ENCODE data around the gene FBRS. TPM values are rescaled to one million over a fixed set of nuclear protein-coding genes. Genes with fewer than 3 reads are reported as not detected.

FBRS gene
- total and polyA plus RNA-seq, 2 of the 8 experiments (the other 6 are each of a cell fraction or from before 2014, with no cell fraction given), result 2.4 to 13.9 TPM

DNA sequence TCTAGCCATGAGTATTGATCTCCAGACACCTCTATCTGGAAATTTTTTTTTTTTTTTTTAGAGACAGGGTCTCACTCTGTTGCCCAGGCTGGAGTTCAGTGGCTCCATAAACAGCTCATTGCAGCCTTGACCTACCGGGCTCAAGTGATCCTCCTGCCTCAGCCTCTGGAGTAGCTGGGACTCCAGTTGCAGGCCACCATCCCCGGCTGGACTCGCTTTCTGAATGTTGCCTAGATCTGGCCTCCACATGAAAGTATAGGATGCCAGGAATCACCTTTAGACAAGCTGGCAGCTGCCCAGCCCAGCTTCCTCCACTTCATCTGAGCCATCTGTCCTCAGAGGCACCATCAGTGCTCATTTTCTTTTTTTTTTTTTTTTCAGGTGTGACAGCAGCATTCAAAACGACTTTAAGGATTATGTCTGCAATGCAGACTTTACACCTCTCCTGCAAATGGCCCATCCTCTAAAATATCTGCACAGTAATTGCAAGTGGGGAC is 13.8 kb upstream of the FBRS start:
- Histone ChIP-seq H3K56ac (replicated peaks; ENCODE audit: insufficient read length, low read depth, low read length) (no peak overlapping the region), H3K4me2 (ENCODE audit: insufficient read depth in 1 of 2, low read depth in 2 of 2, low read length in 2 of 2) (no peak overlapping the region), H2AFZ (ENCODE audit: low read length) (no peak overlapping the region), H4K20me1 (replicated peaks in 1 of 2; ENCODE audit: control insufficient read depth in 1 of 2, insufficient read depth in 2 of 2, low read length in 2 of 2) (no peaks in the 10 kb centered on the region), H4K91ac (replicated peaks; ENCODE audit: insufficient read length, low read length) (no peak overlapping the region), H2BK120ac (replicated peaks; ENCODE audit: low read depth, low read length) (no peak overlapping the region), H2BK20ac (ENCODE audit: low read length) (no peak overlapping the region), H3K79me1 (ENCODE audit: low read depth, low read length) (no peaks in the 10 kb centered on the region), H3K18ac (ENCODE audit: extremely low read depth, low read length) (no peak overlapping the region), H2BK5ac (ENCODE audit: low read depth, low read length) (no peak overlapping the region), H3K27ac (ENCODE audit: low read depth, low read length) (no peak overlapping the region), H3K79me2 (ENCODE audit: control insufficient read depth in 1 of 2, insufficient read depth in 2 of 2, low read length in 2 of 2) (no peaks in the 10 kb centered on the region), H4K8ac (ENCODE audit: extremely low read depth, insufficient read depth, low read length) (no peak overlapping the region), H3K23ac (ENCODE audit: insufficient read length) (no peak overlapping the region), H2BK15ac (ENCODE audit: low read length) (no peak overlapping the region), H3K4me3 (ENCODE audit: extremely low read depth in 1 of 4, insufficient read depth in 2 of 4, low read depth in 3 of 4, low read length in 4 of 4) (no peak overlapping the region), H3K4me1 (replicated peaks in 1 of 4; ENCODE audit: control insufficient read depth in 3 of 4, insufficient read depth in 4 of 4, low read length in 3 of 4) (no peaks in the 10 kb centered on the region), H3K9me3 (ENCODE audit: insufficient read depth in 2 of 2, low read depth in 1 of 2, low read length in 1 of 2) (no peaks in the 10 kb centered on the region), H2BK12ac (ENCODE audit: low read depth, low read length) (no peak overlapping the region), H3K23me2 (ENCODE audit: low read depth, low read length) (no peaks in the 10 kb centered on the region), H3K4ac (replicated peaks; ENCODE audit: insufficient read length, low read depth, low read length) (no peak overlapping the region), H2AK5ac (ENCODE audit: low read depth, low read length) (no peak overlapping the region), H4K5ac (ENCODE audit: insufficient read length, low read depth, low read length) (no peak overlapping the region), H3K14ac (ENCODE audit: insufficient read length) (no peak overlapping the region), H3K36me3 (ENCODE audit: control insufficient read depth in 2 of 4, insufficient read depth in 4 of 4, low read length in 3 of 4) (no peaks in the 10 kb centered on the region), H3K27me3 (replicated peaks in 1 of 4; ENCODE audit: control insufficient read depth in 3 of 4, extremely low read depth in 1 of 4, insufficient read depth in 3 of 4, low read length in 3 of 4) (peaks cover 0 to 8% (median 1%) of the 10 kb centered on the region in 4 experiments; a peak in 3 of 7 replicates), H3K9ac (replicated peaks in 1 of 4; ENCODE audit: extremely low read depth in 1 of 4, low read depth in 3 of 4, low read length in 3 of 4) (no peak overlapping the region)
- DNase-seq (ENCODE audit: low read depth in 1 of 2, low spot score in 2 of 2), result no peak
- ChIA-PET CTCF (ENCODE audit: partially characterized antibody) (interaction anchor here (0.6 to 2.4 kb wide), 3 partner anchors 16 to 29 kb away, joined by 3 to 12 read pairs (median 6); no protein-coding TSS in a partner anchor), POLR2A (ENCODE audit: partially characterized antibody) (interaction anchor here (1.5 to 1.8 kb wide), 2 partner anchors 9 to 11 kb away, joined by 3 to 5 read pairs; no protein-coding TSS in a partner anchor)
- WGBS, 2 experiments (ENCODE audit: extremely low coverage in 1 of 2, insufficient coverage in 1 of 2, insufficient read length in 1 of 2, insufficient replicate concordance in 2 of 2, low coverage in 1 of 2, low lambda C conversion rate in 2 of 2, missing lambda C conversion rate in 1 of 2), result 69% methylated on average over 4 of the region's 4 CpGs; no CpG with 5 or more reads in 1 of the 2 experiments
- no peak for TF ChIP-seq EP300 (IDR thresholded peaks at IDR 0.05; ENCODE audit: borderline replicate concordance in 1 of 2, low read depth in 2 of 2, low read length in 2 of 2)
- TF ChIP-seq SIX5 (IDR thresholded peaks at IDR 0.05; ENCODE audit: low read depth, low read length), result no peak
- no peak for TF ChIP-seq POU5F1 (IDR thresholded peaks at IDR 0.05; ENCODE audit: low read depth, low read length)
- FAIRE-seq, result no peak
